ENCODE measurements around the gene IDS.
A peak's percentile ranks its signal among the peaks of the same experiment; 100 is the strongest.
"Not testable (repeated sequence)": the region's sequence is repeated elsewhere in the genome, so short reads cannot be mapped to it uniquely, and the experiment has no call there.

IDS gene, protein sequence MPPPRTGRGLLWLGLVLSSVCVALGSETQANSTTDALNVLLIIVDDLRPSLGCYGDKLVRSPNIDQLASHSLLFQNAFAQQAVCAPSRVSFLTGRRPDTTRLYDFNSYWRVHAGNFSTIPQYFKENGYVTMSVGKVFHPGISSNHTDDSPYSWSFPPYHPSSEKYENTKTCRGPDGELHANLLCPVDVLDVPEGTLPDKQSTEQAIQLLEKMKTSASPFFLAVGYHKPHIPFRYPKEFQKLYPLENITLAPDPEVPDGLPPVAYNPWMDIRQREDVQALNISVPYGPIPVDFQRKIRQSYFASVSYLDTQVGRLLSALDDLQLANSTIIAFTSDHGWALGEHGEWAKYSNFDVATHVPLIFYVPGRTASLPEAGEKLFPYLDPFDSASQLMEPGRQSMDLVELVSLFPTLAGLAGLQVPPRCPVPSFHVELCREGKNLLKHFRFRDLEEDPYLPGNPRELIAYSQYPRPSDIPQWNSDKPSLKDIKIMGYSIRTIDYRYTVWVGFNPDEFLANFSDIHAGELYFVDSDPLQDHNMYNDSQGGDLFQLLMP

GRCh38 chrX:149504915-149505651 lies at the start of gene IDS:
TSS of gene IDS (minus strand) at chrX:149505306. CDS start at chrX:149505137, 169 bp downstream.
- peak; percentile 91 for DNase-seq

DNA sequence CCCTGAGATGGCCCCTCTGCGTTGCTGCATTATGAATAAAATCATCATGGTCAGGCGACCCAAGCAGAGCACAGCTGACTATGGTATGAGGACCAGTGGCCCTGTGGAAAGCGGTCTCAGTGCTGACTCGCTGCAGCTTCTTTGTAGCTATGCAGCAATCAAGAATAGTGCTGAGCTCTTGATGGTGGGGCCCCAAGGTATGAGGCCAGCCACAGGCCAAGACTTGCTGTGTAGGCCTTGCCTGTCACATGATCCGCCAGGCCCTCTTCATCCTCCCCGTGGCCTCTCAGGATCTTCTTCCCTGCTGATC lies 46.8 kb upstream of the IDS start:
- DNase-seq: not testable (repeated sequence)

GRCh38 chrX:149551245-149551938 lies 46.3 kb upstream of the IDS start:
- not testable (repeated sequence) for DNase-seq

DNA sequence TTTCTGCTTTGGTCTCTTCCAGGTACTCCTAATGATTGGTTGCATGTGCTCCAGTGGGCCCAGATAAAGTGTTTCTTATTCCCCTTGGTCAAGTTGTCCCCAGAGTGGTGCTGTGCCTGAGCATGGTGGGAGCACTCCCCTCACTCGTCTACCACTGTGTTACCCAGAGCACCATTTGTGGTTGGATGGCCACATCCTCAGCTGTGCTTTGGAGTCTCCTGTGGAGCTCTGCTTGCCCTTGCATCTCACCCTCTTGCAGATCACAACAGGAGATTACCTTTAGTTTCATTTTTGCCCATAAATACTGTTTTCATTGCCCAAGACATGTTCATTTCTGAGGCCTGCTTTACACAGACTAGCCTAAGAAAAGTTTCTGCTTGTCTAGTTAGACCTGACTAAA lies 45.3 kb upstream of the IDS start:
- DNase-seq: not testable (repeated sequence)

GRCh38 chrX:149549701-149550100 lies 44.6 kb upstream of the IDS start, which contains the start of gene HSFX3:
TSS of gene HSFX3 (minus strand) at chrX:149549924. CDS start at chrX:149549852, 72 bp downstream.
- DNase-seq: not testable (repeated sequence)

DNA sequence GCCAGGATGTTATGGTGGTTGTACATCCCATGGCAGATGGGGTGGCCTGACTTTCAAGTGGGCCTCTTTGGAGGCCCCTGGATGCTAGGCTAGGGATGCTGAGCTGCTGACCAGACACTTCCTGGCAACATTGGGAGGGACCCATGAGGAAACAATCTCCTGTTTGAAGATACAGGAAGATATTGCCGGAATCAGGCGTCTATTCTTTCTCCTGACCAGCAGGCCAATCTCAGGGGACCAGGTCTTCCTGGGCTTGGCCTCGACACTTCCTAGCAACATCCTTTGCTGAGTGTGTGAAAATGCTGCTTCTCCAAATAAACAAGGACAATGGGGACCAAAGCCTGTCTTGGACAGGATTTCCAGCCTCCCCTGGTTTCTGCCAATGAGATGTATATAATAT lies 42.7 kb upstream of the IDS start:
- not testable (repeated sequence) for DNase-seq

DNA sequence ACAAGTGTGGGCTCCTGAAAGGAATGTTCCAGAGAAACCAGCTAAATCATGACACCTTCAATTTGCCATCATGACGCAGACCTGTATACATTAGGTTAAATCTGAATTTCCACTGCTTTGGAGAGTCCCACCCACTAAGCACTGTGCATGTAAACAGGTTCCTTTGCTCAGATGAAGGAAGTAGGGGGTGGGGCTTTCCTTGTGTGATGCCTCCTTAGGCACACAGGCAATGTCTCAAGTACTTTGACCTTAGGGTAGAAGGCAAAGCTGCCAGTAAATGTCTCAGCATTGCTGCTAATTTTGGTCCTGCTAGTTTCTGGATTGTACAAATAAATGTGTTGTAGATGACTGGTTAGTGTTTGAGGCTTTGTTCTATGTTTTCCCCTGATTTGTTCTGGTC lies 41.9 kb upstream of the IDS start:
- DNase-seq: not testable (repeated sequence)

DNA sequence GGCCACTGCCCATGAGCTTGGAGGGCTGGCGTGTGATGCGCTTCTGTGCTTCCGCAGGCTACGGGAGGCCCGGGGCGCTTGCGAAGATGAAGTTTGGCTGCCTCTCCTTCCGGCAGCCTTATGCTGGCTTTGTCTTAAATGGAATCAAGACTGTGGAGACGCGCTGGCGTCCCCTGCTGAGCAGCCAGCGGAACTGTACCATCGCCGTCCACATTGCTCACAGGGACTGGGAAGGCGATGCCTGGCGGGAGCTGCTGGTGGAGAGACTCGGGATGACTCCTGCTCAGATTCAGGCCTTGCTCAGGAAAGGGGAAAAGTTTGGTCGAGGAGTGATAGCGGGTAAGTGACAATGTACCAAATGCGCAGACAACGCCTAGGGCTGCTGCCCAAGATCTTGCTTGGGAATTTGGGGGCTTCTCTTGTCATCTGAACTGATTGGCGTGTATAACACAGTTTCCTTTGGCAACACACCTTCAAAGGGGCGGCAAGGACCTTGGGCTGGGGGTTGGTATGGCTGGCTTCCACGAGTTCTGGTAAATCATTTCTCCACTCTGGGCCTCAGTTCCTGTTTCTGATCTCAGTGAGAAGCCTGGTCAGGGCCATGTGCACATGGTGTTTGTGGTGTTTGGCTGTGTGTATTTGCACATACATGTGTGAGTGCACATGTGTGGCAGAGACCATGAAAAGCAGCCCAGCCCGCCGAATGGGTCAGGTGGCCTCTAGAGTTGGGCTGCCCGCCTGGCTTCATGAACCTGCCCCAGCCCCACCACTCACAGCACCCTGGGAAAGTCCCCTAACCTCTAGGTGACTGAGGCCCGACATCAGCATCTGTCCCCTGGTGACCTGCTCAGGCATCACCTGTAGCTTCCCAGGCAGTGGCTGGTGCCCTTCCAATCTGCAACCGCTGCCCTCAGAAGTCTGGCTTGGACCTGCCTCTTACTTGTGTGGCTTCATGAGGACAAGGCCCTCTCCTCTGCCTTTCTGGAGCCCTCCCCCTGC lies 40.7 kb upstream of the IDS start:
- not testable (repeated sequence) for DNase-seq

DNA sequence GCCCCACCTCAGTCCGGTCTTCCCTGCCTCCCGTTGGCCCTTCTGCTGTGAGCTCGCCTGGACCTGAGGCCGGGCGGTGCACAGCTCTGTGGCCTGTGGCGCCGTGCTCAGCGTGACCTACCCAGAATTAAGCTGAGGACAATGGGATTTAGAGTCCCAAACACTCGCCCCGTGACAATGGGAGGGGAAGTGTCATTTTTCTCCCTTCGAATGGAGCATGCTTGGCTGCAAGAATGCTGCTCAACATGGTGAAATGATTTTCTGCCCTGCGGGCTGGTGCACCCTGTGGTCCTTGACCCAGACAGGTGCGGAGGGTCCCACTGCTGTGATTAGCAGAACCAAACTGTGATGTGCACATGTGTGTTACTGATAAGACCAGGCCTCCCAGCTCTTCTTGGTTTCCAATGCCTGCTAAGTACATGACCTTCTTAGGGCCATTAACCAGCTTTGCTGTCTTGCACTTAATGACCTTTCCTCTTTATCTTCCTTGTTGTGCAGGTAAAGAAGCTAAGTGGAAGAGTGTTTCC lies 36.5 kb upstream of the IDS start:
- no peak for DNase-seq

DNA sequence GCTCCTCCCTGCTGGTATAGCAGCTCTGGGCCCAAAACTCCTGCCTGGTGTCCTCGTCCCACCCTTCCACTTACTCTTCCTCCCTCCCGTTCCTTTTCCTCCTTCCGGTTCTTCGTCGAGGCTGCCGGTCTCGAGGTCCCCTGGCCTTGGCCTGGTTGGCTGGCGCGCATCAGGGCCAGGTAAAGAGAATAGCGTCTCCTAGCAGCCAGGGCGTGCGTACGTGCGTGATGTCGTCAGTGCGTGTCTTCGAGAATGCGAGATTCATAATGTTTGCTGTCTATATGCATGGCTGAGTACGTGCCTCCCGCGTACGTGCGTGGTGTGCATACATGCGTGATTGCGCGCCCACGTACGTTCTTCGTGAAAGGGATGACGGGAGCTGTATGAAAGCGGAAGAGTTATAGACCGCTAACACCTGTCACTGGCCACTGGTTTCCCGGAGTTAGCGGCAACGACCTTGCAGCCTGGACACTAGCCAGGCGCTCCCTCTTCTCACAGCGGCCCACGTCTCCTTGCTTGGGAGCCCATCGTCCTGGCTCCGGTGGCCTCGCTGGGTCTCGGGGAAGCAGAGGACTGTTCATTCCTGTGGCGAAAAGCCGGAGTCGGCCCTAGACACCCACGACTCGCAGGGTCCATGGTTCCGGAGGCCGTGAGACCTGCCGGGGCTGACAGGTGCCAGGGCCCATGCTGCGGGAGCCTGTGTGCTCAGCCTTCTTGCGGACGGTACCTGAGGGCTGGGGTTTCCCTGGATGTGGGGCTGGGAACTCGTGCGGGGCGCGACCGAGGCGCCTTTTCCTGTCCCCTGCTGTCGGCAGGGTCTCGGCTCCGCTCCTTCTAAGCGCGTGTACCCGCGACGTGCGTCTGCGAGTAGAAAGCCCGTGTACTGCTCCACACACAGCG lies 35.8 kb upstream of the IDS start, which contains the start of gene EOLA1:
TSS of gene EOLA1 (plus strand) at position 392 of the 900 bp plus-strand sequence. CDS start 4,619 bp downstream, outside the sequence.
- peak; percentile 95 for DNase-seq

DNA sequence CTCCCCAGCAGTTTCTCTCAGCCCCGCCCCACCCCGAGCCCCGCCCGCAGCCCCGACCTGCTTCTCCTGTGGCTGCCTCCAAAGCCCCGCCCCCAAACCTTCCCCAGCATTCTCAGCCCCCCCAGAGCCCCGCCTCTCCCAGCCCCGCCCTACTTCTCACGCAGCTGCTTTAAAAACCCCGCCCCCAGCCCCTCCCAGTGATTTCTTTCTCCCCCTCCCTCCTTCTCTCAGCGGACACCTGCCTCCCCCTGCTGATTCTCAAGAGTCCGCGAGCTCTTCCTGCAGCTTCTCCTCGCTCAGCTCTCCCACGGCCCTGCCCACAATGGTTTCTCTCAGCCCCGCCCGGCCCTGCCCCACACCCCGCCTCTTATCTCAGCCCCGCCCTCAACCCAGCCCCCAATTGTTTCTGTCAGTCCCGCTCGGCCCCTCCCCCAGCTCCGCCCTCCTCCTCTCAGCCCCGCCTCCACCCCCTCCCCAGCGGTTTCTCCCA lies 35.1 kb upstream of the IDS start:
- peak; percentile 95 for DNase-seq

DNA sequence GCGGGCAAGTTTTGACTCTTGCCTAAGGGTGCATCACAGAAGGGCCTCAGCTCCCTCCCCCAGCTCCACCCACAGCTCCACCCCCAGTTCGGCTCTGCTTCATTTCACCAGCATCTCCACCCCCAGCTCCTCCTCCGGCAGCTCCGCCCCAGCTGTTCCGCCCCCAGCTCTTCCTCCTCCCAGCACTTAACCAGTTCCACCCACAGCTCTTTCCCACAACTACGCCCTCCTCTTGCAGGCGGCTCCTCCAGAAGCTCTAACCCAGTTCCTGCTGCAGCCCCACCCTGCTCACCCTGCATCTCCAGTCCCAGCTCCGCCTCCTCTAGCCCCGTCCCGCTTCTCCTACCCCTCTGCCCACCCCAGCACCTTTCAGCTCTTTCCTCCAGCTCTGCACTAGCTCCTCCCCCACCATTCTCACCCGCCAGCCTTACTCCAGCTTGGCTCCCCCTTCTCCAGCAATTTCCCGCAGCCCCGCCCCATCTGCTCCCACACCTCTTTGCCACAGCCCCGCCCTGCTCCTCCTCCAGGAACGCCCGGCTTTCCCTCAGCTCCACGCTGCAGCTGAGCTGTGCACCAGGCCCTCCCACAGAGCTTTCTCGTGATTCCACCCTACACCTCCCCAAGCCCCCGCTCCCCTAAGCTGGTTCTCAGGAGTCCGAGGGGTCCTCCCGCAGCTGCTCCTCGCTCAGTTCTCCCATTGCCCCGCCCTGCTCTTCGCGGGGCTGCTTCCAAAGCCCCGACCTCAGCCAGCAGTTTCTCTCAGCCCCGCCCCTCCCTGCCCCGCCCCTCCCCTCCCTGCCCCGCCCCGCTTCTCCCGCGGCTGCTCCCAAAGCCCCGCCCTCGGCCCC lies 34.4 kb upstream of the IDS start:
- peak; percentile 96 for DNase-seq

- not testable (repeated sequence) for DNase-seq
These were observed 32.4 kb upstream of the IDS start for GRCh38 chrX:149537474-149537873.

DNA sequence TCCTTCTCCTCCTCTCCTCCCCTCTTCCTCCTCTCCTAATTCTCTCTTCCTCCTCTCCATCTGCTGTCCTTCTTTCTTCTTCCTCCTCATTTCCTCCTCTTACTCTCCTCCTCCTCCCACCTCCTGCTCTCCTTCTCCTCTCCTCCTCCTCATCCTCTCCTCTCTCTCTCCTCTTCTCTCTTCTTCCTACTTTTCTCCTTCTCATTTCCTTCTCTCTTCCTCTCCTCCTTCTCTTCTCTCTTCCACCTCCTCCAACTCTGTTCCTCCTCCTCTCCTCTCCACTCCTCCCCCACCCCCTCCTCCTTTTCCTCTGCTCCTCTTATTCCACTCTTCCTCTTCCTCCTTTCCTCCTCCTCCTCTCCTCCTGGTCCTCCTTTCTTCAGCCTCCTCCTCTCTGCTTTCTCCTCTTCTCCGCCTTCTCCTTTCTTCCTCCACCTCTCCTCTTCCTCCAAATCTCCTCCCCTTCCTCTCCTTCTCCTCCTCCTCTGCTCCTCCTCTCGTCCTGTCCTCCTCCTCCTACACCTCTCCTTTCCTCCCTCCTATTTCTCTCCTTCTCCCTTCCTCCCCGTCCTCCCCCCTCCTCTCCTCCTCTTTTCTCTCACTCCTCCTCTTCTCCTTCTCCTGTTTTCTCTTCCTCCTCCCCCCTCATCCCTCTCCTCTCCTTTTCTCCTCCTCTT lies 30.0 kb upstream of the IDS start:
- DNase-seq: not testable (repeated sequence)

DNA sequence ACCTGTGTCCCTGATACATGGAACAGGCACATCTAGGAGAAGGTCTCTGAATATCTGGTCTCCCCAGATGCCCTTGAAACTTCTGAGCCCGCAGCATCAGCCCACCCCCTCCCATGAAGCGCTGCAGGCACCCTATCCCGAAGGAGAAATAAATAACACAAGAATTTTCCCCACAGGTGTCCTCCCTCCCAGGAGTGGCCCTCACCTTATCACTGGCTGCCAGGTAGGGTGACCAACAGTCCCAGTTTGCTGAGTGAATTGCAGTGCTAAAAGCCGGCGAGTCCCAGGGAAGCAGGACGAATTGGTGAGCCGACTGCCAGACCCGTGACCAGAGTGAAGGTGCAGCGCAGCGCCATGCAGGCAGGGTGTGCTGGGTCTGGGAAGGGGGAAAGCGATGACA lies 28.9 kb upstream of the IDS start:
- not testable (repeated sequence) for DNase-seq

DNA sequence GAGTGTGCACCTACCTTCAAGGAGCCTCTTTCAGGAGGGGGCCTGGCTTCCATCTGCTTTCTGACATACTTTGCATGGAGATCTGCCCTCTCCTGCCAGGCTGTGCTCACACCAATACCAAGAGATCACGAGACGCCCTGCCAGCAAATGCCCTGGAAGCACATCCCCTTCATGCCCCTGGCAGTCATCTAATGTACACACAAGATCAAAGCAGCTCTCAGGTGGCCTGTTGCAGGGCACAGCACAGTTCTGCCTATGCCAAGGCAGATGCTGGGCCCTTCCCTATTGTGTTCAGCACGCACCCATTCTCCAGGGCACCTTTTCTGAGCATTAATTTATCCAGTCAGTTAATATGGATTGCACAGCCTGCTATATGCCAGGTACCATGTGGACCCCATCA lies 27.8 kb upstream of the IDS start:
- DNase-seq: not testable (repeated sequence)

DNA sequence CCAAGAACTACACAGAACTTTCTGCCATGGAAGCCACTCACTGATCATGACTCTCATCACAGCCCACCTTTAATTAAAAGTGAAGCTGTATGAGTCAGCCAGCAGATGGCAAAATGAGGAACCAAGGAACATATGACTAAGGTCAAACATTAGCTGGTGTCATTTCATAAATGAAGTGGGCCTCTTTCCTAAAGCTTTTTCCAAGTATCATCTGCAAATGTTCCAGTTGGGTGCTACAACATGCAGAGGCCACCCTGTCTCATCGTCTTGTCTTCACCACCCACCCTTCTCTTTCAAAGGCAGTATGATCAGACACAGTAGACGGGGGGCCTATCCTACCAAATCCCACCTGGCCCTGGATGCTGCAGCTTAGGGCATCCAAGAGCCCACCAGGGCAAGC lies 26.5 kb upstream of the IDS start:
- DNase-seq: no peak

DNA sequence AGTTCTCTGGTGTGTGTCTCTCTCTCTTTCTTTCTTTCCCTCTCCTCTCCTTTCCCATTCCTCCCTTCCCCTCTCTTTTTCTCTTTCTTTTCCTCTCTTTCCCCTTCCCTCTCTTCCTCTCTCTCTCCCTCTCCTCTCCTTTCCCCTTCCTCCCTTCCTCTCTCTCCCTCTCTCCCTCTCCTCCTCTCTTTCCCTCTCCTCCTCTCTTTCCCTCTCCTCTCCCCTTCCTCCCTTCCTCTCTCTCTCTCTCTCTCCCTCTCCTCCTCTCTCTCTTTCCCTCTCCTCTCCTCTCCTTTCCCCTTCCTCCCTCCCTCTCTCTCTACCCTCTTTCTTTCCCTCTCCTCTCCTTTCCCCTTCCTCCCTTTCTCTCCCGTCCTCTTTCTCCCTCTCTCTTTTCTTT lies 23.3 kb upstream of the IDS start:
- no peak for DNase-seq

GRCh38 chrX:149527705-149528104 lies 22.6 kb upstream of the IDS start:
- peak; percentile 56 for DNase-seq

All from NCI-H69 (cell line).